M059J (cell line): ENCODE data around the gene LEP. TPM values are rescaled to one million over a fixed set of nuclear protein-coding genes. Genes with fewer than 3 reads are reported as not detected.
A peak's percentile ranks its signal among the peaks of the same experiment; 100 is the strongest.

ENCODE experiments used
- DNase-seq: peaks from one replicate; pipeline ENCODE4 v3.0.0-alpha.2; 2012; ENCODE audit warnings: low read depth
- total RNA-seq: library from RNA; depleted of rRNA; stranded (reverse); fragments of >200 nt; shearing (Covaris generic); gene quantifications from 2 replicates; pipeline ENCODE4 v1.2.3, GENCODE V29; 2014; rRNA removed

LEP gene
- not detected in 2 replicates for total RNA-seq

GRCh38 chr7:128240696-128241386, at the start of gene LEP:
Gene LEP (plus strand): TSS chr7:128241278. CDS start chr7:128252019, 10,741 bp downstream.
- DNase-seq: no peak

DNA sequence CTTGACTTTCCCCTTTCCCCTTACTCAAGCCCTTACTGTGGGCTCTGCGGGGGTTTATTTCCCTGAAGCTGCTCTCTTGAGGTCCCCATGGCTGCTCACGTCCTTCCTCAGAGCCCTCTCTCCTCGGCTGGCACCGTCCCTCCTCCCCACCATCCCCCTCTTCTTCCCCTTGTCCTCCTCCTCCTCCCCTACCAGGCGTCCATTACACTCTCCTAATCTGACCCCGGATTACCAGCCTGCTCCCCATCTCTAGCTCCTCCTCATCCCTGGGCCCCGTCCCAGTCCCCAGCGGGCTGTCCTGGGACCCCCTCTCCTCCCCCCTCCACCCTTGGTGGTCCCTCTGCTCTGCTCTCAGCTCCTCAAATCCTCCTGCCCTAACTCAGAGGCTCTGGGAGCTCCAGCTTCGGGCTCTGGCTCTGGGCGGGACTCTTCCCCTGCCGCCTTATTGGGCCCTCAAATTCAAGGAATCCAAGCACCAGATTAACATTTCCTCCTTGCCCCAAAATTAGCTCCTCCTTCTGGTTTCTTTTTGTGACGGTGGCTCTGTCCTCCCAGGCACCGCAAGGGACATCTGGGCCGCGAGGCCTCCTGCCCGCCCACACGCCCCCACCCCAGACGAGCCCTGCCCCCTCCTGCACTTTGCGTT, 48.5 kb upstream of the LEP start:
- DNase-seq: no peak

DNA sequence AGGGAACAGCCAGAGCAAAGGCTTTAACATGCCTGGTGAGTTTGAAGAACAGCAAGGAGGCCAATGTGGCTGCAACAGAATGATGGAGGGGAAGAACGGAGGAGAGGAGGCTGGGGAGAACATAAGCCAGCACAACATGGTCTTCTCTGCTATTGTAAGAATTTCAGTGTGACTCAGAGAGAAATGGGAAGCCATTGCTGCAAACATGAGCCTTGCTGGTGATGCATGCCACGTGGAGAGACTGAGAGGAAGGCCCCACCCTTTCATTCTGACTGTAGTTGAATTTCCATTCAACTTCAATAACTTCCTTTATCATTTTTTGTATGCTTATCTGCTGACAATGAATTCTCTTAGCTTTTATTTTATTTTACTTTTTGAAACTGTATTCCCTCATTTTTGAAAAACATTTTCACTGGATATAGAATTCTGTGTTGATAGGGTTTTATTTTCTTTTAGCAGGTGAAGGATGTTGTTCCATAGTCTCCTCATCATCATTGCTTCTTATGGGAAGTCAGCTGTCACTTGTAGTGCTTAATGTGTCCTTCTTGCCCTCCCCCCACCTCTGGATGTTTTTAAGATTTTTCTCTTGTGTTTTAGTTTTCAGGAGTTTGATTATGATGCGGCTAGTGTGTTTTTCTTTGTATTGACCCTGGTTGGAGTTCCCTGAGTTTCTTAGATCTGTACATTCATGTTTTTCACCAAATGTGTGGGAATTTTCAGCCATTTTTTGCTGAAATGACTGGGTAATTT, 46.4 kb upstream of the LEP start:
- DNase-seq: no peak

GRCh38 chr7:128197589-128197988, 43.5 kb upstream of the LEP start:
- DNase-seq: peak; percentile 68

- no peak for DNase-seq
Measured at GRCh38 chr7:128197989-128198580, 43.0 kb upstream of the LEP start.

DNA sequence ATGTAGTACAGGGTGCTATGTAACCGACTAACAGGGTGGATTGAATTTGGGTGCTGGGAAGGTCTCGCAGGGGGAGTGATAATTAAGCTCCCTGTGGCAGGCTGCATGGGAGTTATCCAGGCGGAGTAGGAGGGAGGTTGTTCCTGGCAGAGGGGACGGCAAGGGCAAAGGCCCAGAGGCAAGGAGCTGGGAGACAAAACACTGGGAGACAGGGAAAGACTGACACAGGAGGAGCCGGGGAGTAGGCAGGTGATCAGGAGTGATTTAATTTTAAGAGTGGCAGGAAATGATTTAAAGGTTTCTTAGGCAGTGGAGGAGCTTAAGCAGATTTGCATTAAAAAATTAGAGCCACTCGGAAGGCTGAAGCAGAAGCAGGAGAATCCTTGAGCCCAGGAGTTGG, 40.7 kb upstream of the LEP start:
- DNase-seq: no peak

DNA sequence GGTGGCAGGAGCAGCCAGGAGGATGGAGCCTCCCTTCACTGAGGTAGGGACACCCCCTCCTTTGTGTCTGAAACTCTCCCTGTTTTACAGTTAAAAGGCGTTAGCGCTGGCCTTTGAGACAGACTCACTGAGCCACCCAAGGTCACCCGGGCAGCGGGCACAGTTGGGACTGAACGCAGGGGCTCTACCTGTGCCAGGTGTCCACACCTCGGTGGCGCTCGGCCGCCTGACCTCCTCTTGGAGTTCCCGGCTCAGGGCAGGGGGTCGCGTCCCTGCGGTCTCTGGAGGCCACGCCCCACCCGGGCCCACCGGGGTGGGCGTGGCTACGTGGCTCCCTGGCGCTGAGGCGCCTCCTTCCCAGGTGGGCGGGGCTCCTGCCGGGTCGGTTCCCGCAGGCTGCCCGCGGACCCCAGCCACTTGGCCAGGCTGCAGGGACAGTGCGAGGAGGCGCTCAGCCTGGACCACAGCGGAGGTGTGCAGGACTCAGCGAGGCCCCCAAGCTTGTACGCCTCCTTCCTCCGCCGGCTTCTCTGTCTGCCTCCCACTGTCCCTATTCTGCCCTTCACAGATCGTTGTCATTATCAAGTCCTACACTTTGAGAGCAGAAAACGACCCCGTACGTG, 39.9 kb upstream of the LEP start:
- DNase-seq: no peak

- DNase-seq: no peak
Measured at GRCh38 chr7:128201690-128202085, 39.4 kb upstream of the LEP start.

- no peak for DNase-seq
Measured at GRCh38 chr7:128202287-128202957, 38.7 kb upstream of the LEP start.

GRCh38 chr7:128203047-128203491, 38.0 kb upstream of the LEP start:
- DNase-seq: no peak

GRCh38 chr7:128203710-128204214, 37.3 kb upstream of the LEP start:
- no peak for DNase-seq

DNA sequence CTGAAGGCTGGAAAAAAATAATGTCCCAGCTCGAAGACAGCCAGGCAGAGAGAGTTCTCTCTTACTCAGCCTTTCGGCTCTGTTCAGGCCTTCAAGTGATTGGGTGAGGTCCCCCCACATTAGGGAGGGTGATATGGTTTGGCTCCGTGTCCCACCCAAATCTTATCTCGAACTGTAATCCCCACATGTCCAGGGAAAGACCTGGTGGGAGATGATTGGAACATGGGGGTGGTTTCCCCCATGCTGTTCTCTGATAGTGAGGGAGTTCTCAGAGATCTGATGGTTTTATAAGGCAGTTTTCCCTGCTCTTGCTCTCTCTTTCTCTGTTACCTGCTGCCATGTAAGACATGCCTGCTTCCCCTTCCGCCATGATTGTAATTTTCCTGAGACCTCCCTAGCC, 36.6 kb upstream of the LEP start:
- no peak for DNase-seq

GRCh38 chr7:128205068-128205467, 36.0 kb upstream of the LEP start:
- no peak for DNase-seq

DNA sequence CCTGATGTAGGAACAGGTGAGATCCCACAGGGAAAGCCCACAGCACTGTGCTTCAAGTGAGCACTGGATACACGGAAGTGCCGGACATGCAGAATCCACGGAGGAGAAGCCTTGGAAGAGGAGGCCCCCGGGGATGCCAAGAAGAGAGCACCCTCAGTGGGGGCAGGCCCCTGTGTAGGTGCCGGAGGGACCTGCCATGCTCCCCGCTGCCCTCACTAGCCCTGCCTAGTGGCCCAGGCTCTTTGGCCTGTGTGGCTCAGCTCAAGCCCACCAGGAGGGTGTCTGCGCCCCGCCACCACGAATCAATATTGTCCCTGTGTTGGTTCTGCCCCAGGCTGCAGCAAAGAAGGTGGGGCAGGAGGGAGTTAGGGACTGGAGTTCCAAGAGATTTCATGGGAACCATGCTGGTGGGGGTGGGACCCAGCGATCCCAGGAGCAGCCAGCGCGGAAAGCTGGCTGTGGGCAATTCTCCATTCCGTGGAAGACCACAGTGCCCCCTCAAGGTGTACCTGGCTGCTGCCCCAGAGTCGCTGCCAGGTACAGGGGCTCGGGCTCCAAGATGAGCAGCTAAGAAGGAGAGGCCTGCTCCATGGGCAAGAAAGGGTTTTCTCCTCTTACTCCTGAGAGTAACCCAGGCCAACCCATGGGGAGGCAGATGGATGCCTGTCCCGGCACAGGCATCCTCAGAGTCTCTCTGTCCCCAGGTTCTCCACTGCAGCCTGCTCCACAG, 34.9 kb upstream of the LEP start:
- no peak for DNase-seq

GRCh38 chr7:128206747-128207500, 34.2 kb upstream of the LEP start:
- DNase-seq: no peak

GRCh38 chr7:128207609-128208008, 33.5 kb upstream of the LEP start:
- DNase-seq: no peak

- DNase-seq: peak; percentile 69
Measured at GRCh38 chr7:128209229-128210035, 31.6 kb upstream of the LEP start.

DNA sequence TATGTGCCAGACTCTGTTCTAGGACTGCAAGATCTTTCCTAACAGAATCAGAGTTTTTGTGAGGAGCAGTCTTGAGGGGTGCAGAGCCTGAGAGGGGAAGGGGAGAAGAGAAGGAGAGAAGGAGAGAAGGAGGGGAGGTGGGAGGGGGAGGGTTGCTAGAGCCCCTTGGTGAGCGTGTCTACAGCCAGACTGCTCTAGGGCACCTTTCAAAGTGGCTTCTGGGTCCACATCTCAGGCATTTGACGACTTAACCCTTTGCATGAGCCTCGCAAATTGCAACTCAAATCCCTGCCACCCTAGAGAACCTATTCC, 31.1 kb upstream of the LEP start:
- DNase-seq: no peak
